Naive B cell (primary cell): Measurements from ENCODE around the gene SGSH. TPM values are rescaled to one million over a fixed set of nuclear protein-coding genes. Genes with fewer than 3 reads are reported as not detected.
"Not testable (repeated sequence)": the region's sequence is repeated elsewhere in the genome, so short reads cannot be mapped to it uniquely, and the experiment has no call there.

Source experiments
- ATAC-seq, 2 donors: fragments of 150-1000 bp; cut with Tn5 transposase; 2 replicates each; pipeline ENCODE4 v1.10.0; 2021; ENCODE audit warnings: low read depth in 2 of 2, mild to moderate bottlenecking in 2 of 2, moderate library complexity in 2 of 2
- DNase-seq: peaks from one replicate; pipeline ENCODE4 v3.0.0; 2022
- H3K27ac Mint-ChIP-seq, 6 donors: one replicate each; pipeline ENCODE4 v1.8.0; 2020 to 2022; ENCODE audit warnings: mild to moderate bottlenecking in 6 of 6, mixed read lengths in 6 of 6, moderate library complexity in 5 of 6, inconsistent platforms in 2 of 6
- H3K27me3 Mint-ChIP-seq, 3 donors: one replicate each; pipeline ENCODE4 v1.8.0; 2021 to 2022; ENCODE audit warnings: mixed read lengths in 3 of 3, mild to moderate bottlenecking in 1 of 3
- H3K36me3 Mint-ChIP-seq, 2 donors: one replicate each; pipeline ENCODE4 v1.8.0; 2020 to 2022; ENCODE audit warnings: mixed read lengths in 2 of 2, inconsistent platforms in 1 of 2, mild to moderate bottlenecking in 1 of 2
- H3K4me1 Mint-ChIP-seq, 3 donors: one replicate each; pipeline ENCODE4 v1.8.0; 2020 to 2022; ENCODE audit warnings: mixed read lengths in 3 of 3, inconsistent platforms in 1 of 3, mild to moderate bottlenecking in 1 of 3, moderate library complexity in 1 of 3
- H3K4me3 Mint-ChIP-seq, 8 donors: one replicate each; pipeline ENCODE4 v1.8.0; 2020 to 2022; ENCODE audit warnings: mild to moderate bottlenecking in 8 of 8, mixed read lengths in 8 of 8, moderate library complexity in 8 of 8, inconsistent platforms in 2 of 8
- H3K9me3 Mint-ChIP-seq, 7 donors: one replicate each; pipeline ENCODE4 v1.8.0; 2020 to 2022; ENCODE audit warnings: mixed read lengths in 7 of 7, mild to moderate bottlenecking in 5 of 7, inconsistent platforms in 2 of 7, moderate library complexity in 1 of 7
- polyA plus RNA-seq, 6 donors: library from polyadenylated mRNA; unstranded; fragments of 300-500 nt; fragmentation: Illumina TruSeq; gene quantifications; one replicate each; pipeline ENCODE4 v1.2.3, GENCODE V29; 2021; ENCODE audit warnings: low read depth in 6 of 6

Gene SGSH
- polyA plus RNA-seq, 6 donors from 2014 or later = 12.3 to 38.5 (median 22.4) TPM

- Mint-ChIP-seq H3K36me3 (peaks cover 0 to 15% of the 10 kb centered on the region in 2 donors), H3K27ac (no peak overlapping the region)
Observed at GRCh38 chr17:80209765-80210164, 10.4 kb downstream of the SGSH start.

GRCh38 chr17:80208050-80208449, 12.1 kb downstream of the SGSH start:
- DNase-seq = no peak
- H3K27ac Mint-ChIP-seq = no peak overlapping the region
- H3K9me3 Mint-ChIP-seq = no peaks in the 10 kb centered on the region
- H3K4me3 Mint-ChIP-seq = no peak overlapping the region
- H3K4me1 Mint-ChIP-seq = peaks cover 0 to 6% (median 4%) of the 10 kb centered on the region in 3 donors
- no peak for ATAC-seq
- no peaks in the 10 kb centered on the region for H3K27me3 Mint-ChIP-seq
- peaks cover 0 to 15% of the 10 kb centered on the region in 2 donors for H3K36me3 Mint-ChIP-seq

More at GRCh38 chr17:80209765-80210164, 10.4 kb downstream of the SGSH start:
- no peaks in the 10 kb centered on the region for H3K9me3 Mint-ChIP-seq
- no peak for DNase-seq
- no peak for ATAC-seq
- no peaks in the 10 kb centered on the region for H3K27me3 Mint-ChIP-seq
- H3K4me1 Mint-ChIP-seq = peaks cover 0 to 10% (median 9%) of the 10 kb centered on the region in 3 donors
- H3K4me3 Mint-ChIP-seq = no peak overlapping the region

GRCh38 chr17:80205811-80206210, 14.3 kb downstream of the SGSH start:
- H3K9me3 Mint-ChIP-seq = no peaks in the 10 kb centered on the region
- H3K4me1 Mint-ChIP-seq = peaks cover 0 to 4% (median 0%) of the 10 kb centered on the region in 3 donors
- H3K36me3 Mint-ChIP-seq = peaks cover 0 to 7% of the 10 kb centered on the region in 2 donors
- DNase-seq = no peak
- H3K27me3 Mint-ChIP-seq = no peaks in the 10 kb centered on the region
- no peak overlapping the region for H3K4me3 Mint-ChIP-seq
- H3K27ac Mint-ChIP-seq = peak overlapping the region in 1 of 6 donors; percentile 30
- ATAC-seq = no peak

- Mint-ChIP-seq H3K27ac (no peak overlapping the region), H3K9me3 (no peaks in the 10 kb centered on the region), H3K4me1 (peaks cover 0 to 4% (median 0%) of the 10 kb centered on the region in 3 donors), H3K4me3 (no peak overlapping the region), H3K27me3 (no peaks in the 10 kb centered on the region), H3K36me3 (no peaks in the 10 kb centered on the region)
- ATAC-seq (no peak), DNase-seq (no peak)
Observed at GRCh38 chr17:80204626-80205468, 15.3 kb downstream of the SGSH start.

- H3K27me3 Mint-ChIP-seq = no peaks in the 10 kb centered on the region
- no peak overlapping the region for H3K27ac Mint-ChIP-seq
- ATAC-seq (no peak), DNase-seq (no peak)
- H3K36me3 Mint-ChIP-seq = no peaks in the 10 kb centered on the region
- H3K4me3 Mint-ChIP-seq = no peak overlapping the region
- peaks cover 0 to 4% (median 0%) of the 10 kb centered on the region in 3 donors for H3K4me1 Mint-ChIP-seq
- H3K9me3 Mint-ChIP-seq = no peaks in the 10 kb centered on the region
Observed at GRCh38 chr17:80203471-80203963, 16.6 kb downstream of the SGSH start.

- Mint-ChIP-seq H3K4me3 (no peak overlapping the region), H3K27ac (peak overlapping the region in 1 of 6 donors; percentile 71), H3K9me3 (no peaks in the 10 kb centered on the region), H3K4me1 (peaks cover 0 to 4% (median 0%) of the 10 kb centered on the region in 3 donors), H3K27me3 (peaks cover 0 to 5% (median 0%) of the 10 kb centered on the region in 3 donors), H3K36me3 (no peaks in the 10 kb centered on the region)
- DNase-seq (no peak), ATAC-seq (no peak)
Observed at GRCh38 chr17:80202197-80202596, 17.9 kb downstream of the SGSH start.

- H3K4me3 Mint-ChIP-seq = no peak overlapping the region
- peaks cover 0 to 4% (median 0%) of the 10 kb centered on the region in 3 donors for H3K4me1 Mint-ChIP-seq
- peak overlapping the region in 1 of 6 donors; percentile 11 for H3K27ac Mint-ChIP-seq
- H3K9me3 Mint-ChIP-seq = no peaks in the 10 kb centered on the region
- ATAC-seq (no peak), DNase-seq (no peak)
- H3K27me3 Mint-ChIP-seq = peaks cover 0 to 5% (median 0%) of the 10 kb centered on the region in 3 donors
- no peaks in the 10 kb centered on the region for H3K36me3 Mint-ChIP-seq
Observed at GRCh38 chr17:80201446-80201845, 18.7 kb downstream of the SGSH start.

GRCh38 chr17:80199295-80199694, 20.8 kb downstream of the SGSH start:
- H3K27me3 Mint-ChIP-seq = peaks cover 5 to 14% (median 8%) of the 10 kb centered on the region in 3 donors
- not testable (repeated sequence) for H3K36me3 Mint-ChIP-seq, H3K4me1 Mint-ChIP-seq, ATAC-seq, DNase-seq, H3K4me3 Mint-ChIP-seq, H3K9me3 Mint-ChIP-seq, H3K27ac Mint-ChIP-seq

- H3K4me3 Mint-ChIP-seq = no peak overlapping the region
Observed at GRCh38 chr17:80198144-80198661, 21.9 kb downstream of the SGSH start.

GRCh38 chr17:80196652-80197051, 23.5 kb downstream of the SGSH start:
- ATAC-seq = no peak
- DNase-seq = no peak
- Mint-ChIP-seq H3K27ac (no peak overlapping the region), H3K4me1 (no peaks in the 10 kb centered on the region), H3K4me3 (no peak overlapping the region), H3K9me3 (no peaks in the 10 kb centered on the region), H3K27me3 (peaks cover 14 to 27% (median 20%) of the 10 kb centered on the region in 3 donors), H3K36me3 (peaks cover 0 to 9% of the 10 kb centered on the region in 2 donors)

More at GRCh38 chr17:80198144-80198661, 21.9 kb downstream of the SGSH start:
- no peak for DNase-seq
- no peak for ATAC-seq
- peaks cover 9 to 21% (median 13%) of the 10 kb centered on the region in 3 donors for H3K27me3 Mint-ChIP-seq
- peaks cover 0 to 9% of the 10 kb centered on the region in 2 donors for H3K36me3 Mint-ChIP-seq
- no peaks in the 10 kb centered on the region for H3K9me3 Mint-ChIP-seq
- peaks cover 0 to 4% (median 0%) of the 10 kb centered on the region in 3 donors for H3K4me1 Mint-ChIP-seq
- H3K27ac Mint-ChIP-seq = no peak overlapping the region

- peaks cover 0 to 9% of the 10 kb centered on the region in 2 donors for H3K36me3 Mint-ChIP-seq
- peak overlapping the region in 4 of 6 donors; percentile 59 to 92 (median 88) for H3K27ac Mint-ChIP-seq
- peak; percentile 52 to 61 for ATAC-seq
- peak; percentile 53 for DNase-seq
- peak overlapping the region in 2 of 8 donors; percentile 56 to 75 for H3K4me3 Mint-ChIP-seq
- peaks cover 14 to 31% (median 25%) of the 10 kb centered on the region in 3 donors for H3K27me3 Mint-ChIP-seq
- no peaks in the 10 kb centered on the region for H3K4me1 Mint-ChIP-seq
- H3K9me3 Mint-ChIP-seq = no peaks in the 10 kb centered on the region
Observed at GRCh38 chr17:80195671-80196529, 24.2 kb downstream of the SGSH start.

GRCh38 chr17:80195141-80195540, 25.0 kb downstream of the SGSH start:
- H3K27ac Mint-ChIP-seq = no peak overlapping the region
- H3K4me1 Mint-ChIP-seq = no peaks in the 10 kb centered on the region
- ATAC-seq (no peak), DNase-seq (no peak)
- no peak overlapping the region for H3K4me3 Mint-ChIP-seq
- H3K9me3 Mint-ChIP-seq = no peaks in the 10 kb centered on the region
- H3K27me3 Mint-ChIP-seq = peaks cover 14 to 36% (median 29%) of the 10 kb centered on the region in 3 donors
- H3K36me3 Mint-ChIP-seq = peaks cover 0 to 9% of the 10 kb centered on the region in 2 donors
